GM23338 (cell line): ENCODE data around the gene MAP2K1.
"Not testable (repeated sequence)": the region's sequence is repeated elsewhere in the genome, so short reads cannot be mapped to it uniquely, and the experiment has no call there.

Source experiments
- EZH2 ChIP-seq: fragments of 200-600 bp; sonication (generic); IDR thresholded peaks from one replicate; pipeline ENCODE4 v1.8.0; 2017; ENCODE audit warnings: antibody characterized with exemption, mild to moderate bottlenecking, low read depth; ENCODE audit not compliant: unreplicated experiment
- JUNB ChIP-seq: IDR thresholded peaks from one replicate; pipeline ENCODE4 v1.6.1; 2016; ENCODE audit warnings: antibody characterized with exemption; ENCODE audit not compliant: unreplicated experiment
- POLR2AphosphoS5 ChIP-seq: IDR thresholded peaks from 2 replicates; pipeline ENCODE4 v1.6.1; 2016; ENCODE audit warnings: antibody characterized with exemption, low read depth
- TF ChIP-seq, protein P1 (sequence below), 2 experiments: fragments of 200-600 bp in 1 of 2; sonication (generic) in 1 of 2; conservative IDR thresholded peaks; 2 replicates each; pipeline versions ENCODE4 v1.5.1 to v1.6.1; 2016 to 2017; ENCODE audit warnings: antibody characterized with exemption in 2 of 2, low read depth in 2 of 2, mild to moderate bottlenecking in 2 of 2, moderate library complexity in 1 of 2
- TF ChIP-seq, protein P2 (sequence below): IDR thresholded peaks from one replicate; pipeline ENCODE4 v1.6.1; 2018; ENCODE audit warnings: antibody characterized with exemption; ENCODE audit not compliant: unreplicated experiment

DNA sequence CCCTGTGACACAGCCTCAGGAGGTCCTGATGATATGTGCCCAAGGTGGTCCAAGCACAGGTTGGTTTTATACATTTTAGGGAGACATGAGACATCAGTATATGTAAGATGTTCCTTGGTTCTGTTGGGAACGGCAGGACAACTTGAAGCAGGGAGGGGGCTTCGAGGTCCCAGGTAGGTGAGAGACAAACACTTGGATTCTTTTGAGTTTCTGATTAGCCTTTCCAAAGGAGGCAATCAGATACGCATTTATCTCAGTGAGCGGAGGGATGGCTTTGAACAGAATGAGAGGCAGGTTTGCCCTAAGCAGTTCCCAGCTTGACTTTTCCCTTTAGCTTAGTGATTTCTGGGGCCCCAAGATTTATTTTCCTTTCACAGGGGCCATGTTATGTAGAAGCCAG lies 84.1 kb downstream of the MAP2K1 start:
- not testable (repeated sequence) for TF ChIP-seq JUNB, EZH2, POLR2AphosphoS5
- TF ChIP-seq, protein P1, sequence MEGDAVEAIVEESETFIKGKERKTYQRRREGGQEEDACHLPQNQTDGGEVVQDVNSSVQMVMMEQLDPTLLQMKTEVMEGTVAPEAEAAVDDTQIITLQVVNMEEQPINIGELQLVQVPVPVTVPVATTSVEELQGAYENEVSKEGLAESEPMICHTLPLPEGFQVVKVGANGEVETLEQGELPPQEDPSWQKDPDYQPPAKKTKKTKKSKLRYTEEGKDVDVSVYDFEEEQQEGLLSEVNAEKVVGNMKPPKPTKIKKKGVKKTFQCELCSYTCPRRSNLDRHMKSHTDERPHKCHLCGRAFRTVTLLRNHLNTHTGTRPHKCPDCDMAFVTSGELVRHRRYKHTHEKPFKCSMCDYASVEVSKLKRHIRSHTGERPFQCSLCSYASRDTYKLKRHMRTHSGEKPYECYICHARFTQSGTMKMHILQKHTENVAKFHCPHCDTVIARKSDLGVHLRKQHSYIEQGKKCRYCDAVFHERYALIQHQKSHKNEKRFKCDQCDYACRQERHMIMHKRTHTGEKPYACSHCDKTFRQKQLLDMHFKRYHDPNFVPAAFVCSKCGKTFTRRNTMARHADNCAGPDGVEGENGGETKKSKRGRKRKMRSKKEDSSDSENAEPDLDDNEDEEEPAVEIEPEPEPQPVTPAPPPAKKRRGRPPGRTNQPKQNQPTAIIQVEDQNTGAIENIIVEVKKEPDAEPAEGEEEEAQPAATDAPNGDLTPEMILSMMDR (conservative IDR thresholded peaks at IDR 0.05; ENCODE audit: low read depth in 2 of 2) = not testable (repeated sequence)
- TF ChIP-seq, protein P2, sequence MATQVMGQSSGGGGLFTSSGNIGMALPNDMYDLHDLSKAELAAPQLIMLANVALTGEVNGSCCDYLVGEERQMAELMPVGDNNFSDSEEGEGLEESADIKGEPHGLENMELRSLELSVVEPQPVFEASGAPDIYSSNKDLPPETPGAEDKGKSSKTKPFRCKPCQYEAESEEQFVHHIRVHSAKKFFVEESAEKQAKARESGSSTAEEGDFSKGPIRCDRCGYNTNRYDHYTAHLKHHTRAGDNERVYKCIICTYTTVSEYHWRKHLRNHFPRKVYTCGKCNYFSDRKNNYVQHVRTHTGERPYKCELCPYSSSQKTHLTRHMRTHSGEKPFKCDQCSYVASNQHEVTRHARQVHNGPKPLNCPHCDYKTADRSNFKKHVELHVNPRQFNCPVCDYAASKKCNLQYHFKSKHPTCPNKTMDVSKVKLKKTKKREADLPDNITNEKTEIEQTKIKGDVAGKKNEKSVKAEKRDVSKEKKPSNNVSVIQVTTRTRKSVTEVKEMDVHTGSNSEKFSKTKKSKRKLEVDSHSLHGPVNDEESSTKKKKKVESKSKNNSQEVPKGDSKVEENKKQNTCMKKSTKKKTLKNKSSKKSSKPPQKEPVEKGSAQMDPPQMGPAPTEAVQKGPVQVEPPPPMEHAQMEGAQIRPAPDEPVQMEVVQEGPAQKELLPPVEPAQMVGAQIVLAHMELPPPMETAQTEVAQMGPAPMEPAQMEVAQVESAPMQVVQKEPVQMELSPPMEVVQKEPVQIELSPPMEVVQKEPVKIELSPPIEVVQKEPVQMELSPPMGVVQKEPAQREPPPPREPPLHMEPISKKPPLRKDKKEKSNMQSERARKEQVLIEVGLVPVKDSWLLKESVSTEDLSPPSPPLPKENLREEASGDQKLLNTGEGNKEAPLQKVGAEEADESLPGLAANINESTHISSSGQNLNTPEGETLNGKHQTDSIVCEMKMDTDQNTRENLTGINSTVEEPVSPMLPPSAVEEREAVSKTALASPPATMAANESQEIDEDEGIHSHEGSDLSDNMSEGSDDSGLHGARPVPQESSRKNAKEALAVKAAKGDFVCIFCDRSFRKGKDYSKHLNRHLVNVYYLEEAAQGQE = not testable (repeated sequence)
